Esophagus squamous epithelium (tissue), 4 donors: ENCODE measurements around the gene PRPS1.

Source experiments
- POLR2A ChIP-seq, 4 donors: fragments of 450-650 bp; IDR thresholded peaks; one replicate each; pipeline ENCODE4 v1.6.1; 2017; ENCODE audit warnings: antibody characterized with exemption in 4 of 4, mild to moderate bottlenecking in 4 of 4, moderate library complexity in 3 of 4
- TF ChIP-seq, protein P1 (sequence below), 6 experiments: fragments of 450-650 bp in 4 of 6; fragments of 200-600 bp in 2 of 6; sonication (generic) in 2 of 6; IDR thresholded peaks; one replicate each; pipeline ENCODE4 v1.5.1; 2016 to 2019; ENCODE audit warnings: antibody characterized with exemption in 6 of 6, mild to moderate bottlenecking in 4 of 6, moderate library complexity in 4 of 6

GRCh38 chrX:107648332-107648731, 20.0 kb downstream of the PRPS1 start:
- TF ChIP-seq POLR2A (IDR thresholded peaks at IDR 0.05) = no peak
- TF ChIP-seq, protein P1, sequence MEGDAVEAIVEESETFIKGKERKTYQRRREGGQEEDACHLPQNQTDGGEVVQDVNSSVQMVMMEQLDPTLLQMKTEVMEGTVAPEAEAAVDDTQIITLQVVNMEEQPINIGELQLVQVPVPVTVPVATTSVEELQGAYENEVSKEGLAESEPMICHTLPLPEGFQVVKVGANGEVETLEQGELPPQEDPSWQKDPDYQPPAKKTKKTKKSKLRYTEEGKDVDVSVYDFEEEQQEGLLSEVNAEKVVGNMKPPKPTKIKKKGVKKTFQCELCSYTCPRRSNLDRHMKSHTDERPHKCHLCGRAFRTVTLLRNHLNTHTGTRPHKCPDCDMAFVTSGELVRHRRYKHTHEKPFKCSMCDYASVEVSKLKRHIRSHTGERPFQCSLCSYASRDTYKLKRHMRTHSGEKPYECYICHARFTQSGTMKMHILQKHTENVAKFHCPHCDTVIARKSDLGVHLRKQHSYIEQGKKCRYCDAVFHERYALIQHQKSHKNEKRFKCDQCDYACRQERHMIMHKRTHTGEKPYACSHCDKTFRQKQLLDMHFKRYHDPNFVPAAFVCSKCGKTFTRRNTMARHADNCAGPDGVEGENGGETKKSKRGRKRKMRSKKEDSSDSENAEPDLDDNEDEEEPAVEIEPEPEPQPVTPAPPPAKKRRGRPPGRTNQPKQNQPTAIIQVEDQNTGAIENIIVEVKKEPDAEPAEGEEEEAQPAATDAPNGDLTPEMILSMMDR (IDR thresholded peaks at IDR 0.05) = no peak
